Left ventricle myocardium inferior (tissue), 1 donor: Measurements from ENCODE around the gene NPBWR2. TPM values are rescaled to one million over a fixed set of nuclear protein-coding genes. Genes with fewer than 3 reads are reported as not detected.

Experiments used
- DNase-seq: peaks from one replicate; pipeline ENCODE4 v3.0.0-alpha.2; 2020
- H3K27ac ChIP-seq: fragments of 200-600 bp; replicated peaks from 2 replicates; pipeline ENCODE4 v1.8.0; 2021
- H3K27me3 ChIP-seq: fragments of 200-600 bp; 2 replicates; pipeline ENCODE4 v1.8.0; 2021; ENCODE audit warnings: low read depth
- H3K36me3 ChIP-seq: fragments of 200-600 bp; 2 replicates; pipeline ENCODE4 v1.8.0; 2021
- H3K4me1 ChIP-seq: fragments of 200-600 bp; 2 replicates; pipeline ENCODE4 v1.8.0; 2021
- H3K4me3 ChIP-seq: fragments of 200-600 bp; 2 replicates; pipeline ENCODE4 v1.8.0; 2021; ENCODE audit warnings: mild to moderate bottlenecking, moderate library complexity
- H3K9me3 ChIP-seq: fragments of 200-600 bp; replicated peaks from 2 replicates; pipeline ENCODE4 v1.8.0; 2021
- intact Hi-C: fragments of 100-400 bp; cut with micrococcal nuclease; formaldehyde crosslinking; loops from one replicate; pipeline ENCODE4 v1.11.0; 2022
- long read RNA-seq: library from polyadenylated mRNA; unstranded; transcript quantifications from one replicate; pipeline ENCODE4 v2.0.0, GENCODE V29; 2021
- total RNA-seq: library from RNA; stranded (reverse); fragmentation: NEBNext Ultra II Directional; extraction: Animal tissue kit (Norgen Biotek cat#: 25700); gene quantifications from one replicate; pipeline ENCODE4 v1.2.1, GENCODE V29; 2021
- TF ChIP-seq, protein P1 (sequence below): fragments of 200-600 bp; IDR thresholded peaks from 2 replicates; pipeline ENCODE4 v1.8.0; 2021; ENCODE audit warnings: antibody characterized with exemption, mild to moderate bottlenecking, borderline replicate concordance
- donor health status: DM: no; HTN: yes; CAD: no; lungs with severe emphysema.

Gene NPBWR2, protein sequence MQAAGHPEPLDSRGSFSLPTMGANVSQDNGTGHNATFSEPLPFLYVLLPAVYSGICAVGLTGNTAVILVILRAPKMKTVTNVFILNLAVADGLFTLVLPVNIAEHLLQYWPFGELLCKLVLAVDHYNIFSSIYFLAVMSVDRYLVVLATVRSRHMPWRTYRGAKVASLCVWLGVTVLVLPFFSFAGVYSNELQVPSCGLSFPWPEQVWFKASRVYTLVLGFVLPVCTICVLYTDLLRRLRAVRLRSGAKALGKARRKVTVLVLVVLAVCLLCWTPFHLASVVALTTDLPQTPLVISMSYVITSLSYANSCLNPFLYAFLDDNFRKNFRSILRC
- not detected for total RNA-seq
- long read RNA-seq, result 0 reads

DNA sequence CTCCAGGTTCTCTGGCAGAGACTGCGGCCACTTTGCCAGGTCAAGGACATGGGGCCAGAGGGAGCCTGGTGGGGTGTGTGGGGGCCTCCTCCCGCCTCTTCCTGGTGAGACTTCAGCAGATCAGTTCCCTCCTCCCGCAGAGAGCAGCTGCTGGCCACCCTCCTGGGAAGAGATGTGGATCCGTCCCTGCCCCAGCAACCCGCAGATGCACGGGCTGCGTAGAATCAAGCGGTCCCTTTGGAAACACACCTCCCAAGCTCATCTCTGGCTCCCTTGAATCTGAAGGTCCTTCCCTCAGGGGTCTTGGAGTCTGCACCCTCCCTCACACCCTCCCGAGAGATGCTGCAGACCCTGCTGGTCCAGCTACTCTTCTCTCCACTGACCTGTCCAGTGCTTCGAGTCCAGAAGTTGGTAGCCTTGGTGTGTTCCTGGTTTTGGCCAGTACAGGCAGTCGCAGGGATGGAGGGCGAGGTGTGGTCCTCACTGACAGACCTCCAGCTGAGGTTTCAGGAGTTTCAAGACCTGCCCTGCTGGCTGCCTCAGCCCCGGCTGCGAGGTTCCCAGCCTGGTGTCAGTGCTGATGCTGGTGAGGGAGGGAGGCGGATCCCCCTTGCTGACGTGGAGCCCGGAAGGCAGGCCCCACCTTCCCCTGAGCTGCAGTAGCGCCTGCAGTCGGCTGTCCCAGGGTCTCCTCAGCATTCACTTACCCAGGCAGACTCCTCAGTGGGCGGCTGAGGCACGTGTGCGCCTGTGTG lies at the start of gene NPBWR2:
TSS of gene NPBWR2 (minus strand) at position 585 of the 755 bp plus-strand sequence. CDS start 734 bp downstream, outside the sequence.
- no peaks in the 10 kb centered on the region for H3K36me3 ChIP-seq
- peak; percentile 8 for DNase-seq
- peaks cover 8% of the 10 kb centered on the region for H3K4me1 ChIP-seq
- H3K27me3 ChIP-seq, result peaks cover 74% of the 10 kb centered on the region
- intact Hi-C loops, result no loop called here
- TF ChIP-seq, protein P1, sequence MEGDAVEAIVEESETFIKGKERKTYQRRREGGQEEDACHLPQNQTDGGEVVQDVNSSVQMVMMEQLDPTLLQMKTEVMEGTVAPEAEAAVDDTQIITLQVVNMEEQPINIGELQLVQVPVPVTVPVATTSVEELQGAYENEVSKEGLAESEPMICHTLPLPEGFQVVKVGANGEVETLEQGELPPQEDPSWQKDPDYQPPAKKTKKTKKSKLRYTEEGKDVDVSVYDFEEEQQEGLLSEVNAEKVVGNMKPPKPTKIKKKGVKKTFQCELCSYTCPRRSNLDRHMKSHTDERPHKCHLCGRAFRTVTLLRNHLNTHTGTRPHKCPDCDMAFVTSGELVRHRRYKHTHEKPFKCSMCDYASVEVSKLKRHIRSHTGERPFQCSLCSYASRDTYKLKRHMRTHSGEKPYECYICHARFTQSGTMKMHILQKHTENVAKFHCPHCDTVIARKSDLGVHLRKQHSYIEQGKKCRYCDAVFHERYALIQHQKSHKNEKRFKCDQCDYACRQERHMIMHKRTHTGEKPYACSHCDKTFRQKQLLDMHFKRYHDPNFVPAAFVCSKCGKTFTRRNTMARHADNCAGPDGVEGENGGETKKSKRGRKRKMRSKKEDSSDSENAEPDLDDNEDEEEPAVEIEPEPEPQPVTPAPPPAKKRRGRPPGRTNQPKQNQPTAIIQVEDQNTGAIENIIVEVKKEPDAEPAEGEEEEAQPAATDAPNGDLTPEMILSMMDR, result no peak
- H3K4me3 ChIP-seq, result no peak within 1 kb of the TSS
- no peak within 1 kb of the TSS for H3K27ac ChIP-seq
- no peaks in the 10 kb centered on the region for H3K9me3 ChIP-seq

DNA sequence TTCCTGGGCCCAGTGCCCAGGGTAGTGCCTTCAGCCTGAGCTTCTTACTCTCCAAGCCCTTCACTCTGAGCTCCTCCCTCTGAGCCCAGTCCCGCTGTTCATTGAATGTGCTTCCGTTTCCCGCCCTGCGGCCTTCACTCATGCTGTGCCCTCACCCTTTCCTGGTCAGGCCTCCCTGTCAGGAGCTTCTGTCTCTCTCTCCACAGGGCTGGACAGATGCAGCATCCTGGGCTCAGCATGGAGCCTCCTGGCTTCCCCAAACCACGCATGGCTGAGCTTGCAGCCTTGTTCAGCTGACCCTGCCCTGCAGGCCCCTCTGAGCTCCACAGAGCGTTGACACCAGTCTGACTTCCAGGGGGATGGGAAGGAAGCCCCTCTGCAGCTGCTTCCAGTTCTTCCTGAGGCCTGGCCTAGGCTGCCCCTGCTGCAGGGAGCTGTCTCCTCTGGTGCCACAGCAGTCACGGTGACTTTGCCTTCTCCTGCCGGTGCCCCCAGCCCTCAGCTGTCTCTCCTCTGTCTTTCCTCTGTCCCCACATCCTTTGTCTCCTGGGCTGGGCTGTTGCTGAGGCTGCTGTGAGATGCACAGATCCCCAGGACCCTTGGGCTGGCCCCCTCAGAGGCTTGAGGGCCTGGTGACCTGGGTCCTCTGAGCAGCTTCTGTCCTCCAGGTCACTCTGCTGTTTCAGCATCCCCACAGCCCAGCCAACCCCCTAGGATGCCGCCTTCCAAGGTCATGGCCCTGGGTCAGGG lies 48.9 kb upstream of the NPBWR2 start:
- H3K9me3 ChIP-seq, result no peaks in the 10 kb centered on the region
- no peaks in the 10 kb centered on the region for H3K4me1 ChIP-seq
- TF ChIP-seq, protein P1, result no peak
- H3K4me3 ChIP-seq, result no peak overlapping the region
- peaks cover 79% of the 10 kb centered on the region for H3K27me3 ChIP-seq
- H3K27ac ChIP-seq, result no peak overlapping the region
- intact Hi-C loops, result no loop called here
- no peak for DNase-seq
- H3K36me3 ChIP-seq, result no peaks in the 10 kb centered on the region

DNA sequence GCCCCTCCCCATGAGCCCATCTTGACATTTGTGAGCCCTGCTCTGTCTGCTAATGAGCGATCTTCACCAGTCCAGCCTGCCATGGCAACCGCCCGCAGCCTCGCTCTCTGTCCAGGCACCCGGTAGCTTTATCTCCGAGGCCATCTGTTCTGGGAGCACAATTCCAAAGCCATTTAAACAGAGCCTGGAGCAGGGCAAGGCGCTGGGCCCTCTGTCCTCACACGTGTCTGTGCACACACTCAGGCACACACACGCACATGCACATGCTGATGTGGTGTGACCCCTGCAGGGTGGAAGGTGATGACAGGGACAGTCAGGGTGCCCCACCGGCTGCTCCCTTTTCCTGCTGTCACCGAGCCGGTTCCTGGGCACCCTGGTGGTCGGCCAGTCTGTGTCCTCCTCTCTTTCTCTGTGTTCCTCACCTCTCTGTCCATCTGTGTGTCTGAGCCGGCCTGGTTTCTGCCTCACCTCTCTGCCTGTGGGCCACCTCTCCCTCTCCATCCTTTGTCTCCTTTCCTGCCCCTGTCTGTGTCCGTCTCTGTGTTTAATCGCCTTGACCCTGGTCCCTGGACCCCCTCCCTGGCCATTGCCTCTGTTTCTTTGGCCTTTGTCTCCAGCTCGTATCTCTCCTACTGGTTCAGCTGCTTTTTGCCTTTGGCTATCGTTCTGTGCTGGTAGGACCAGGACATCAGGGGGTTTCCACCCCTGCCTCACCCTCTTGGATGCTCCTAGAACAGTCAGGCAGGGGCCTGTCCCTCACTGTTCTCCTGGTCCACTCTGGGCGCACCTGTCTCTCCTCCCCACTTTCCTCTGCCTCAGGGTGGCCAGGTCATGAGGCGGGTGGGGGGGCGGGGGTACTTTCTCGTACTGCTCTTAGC lies 48.1 kb upstream of the NPBWR2 start:
- Histone ChIP-seq H3K9me3 (no peaks in the 10 kb centered on the region), H3K27me3 (peaks cover 71% of the 10 kb centered on the region), H3K4me3 (no peak overlapping the region), H3K4me1 (no peaks in the 10 kb centered on the region), H3K36me3 (no peaks in the 10 kb centered on the region), H3K27ac (no peak overlapping the region)
- DNase-seq, result no peak
- TF ChIP-seq, protein P1, result no peak
- intact Hi-C loops, result no loop called here

DNA sequence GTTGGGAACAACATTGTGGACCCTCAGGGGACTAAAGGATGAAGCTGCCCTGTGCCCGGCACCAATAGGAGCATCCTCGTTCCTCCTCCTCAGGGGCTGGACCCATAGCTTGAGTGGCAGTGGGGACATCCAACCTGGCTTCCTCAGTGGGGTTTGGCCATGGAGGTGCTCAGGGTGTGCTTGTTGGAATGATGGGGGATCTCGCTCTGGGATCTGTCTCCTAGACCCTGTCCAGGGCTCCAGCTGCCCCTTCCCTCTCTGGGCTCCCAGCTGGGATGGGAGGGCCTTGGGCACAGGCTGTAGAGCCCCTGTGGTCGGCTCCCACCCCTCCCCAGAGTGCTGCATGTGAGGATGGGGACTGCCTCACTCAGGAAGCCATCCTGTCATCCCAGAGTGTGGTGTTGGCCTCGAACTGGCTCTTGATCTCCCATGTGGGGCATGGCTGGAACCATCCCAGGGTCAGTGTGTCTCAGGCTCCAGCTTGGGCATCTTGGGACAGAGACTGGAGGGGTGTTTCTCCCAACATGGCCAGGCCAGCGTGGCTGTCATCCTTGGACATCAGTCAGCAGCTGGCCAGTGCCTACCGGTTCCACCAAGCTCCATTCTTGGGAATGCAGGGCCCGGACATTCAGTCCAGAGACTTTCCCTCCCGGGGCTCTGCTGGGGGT lies 47.4 kb upstream of the NPBWR2 start:
- Histone ChIP-seq H3K27me3 (peaks cover 63% of the 10 kb centered on the region), H3K4me3 (no peak overlapping the region), H3K9me3 (no peaks in the 10 kb centered on the region), H3K27ac (no peak overlapping the region), H3K36me3 (no peaks in the 10 kb centered on the region), H3K4me1 (no peaks in the 10 kb centered on the region)
- intact Hi-C loops, result no loop called here
- TF ChIP-seq, protein P1, result no peak
- DNase-seq, result no peak
